Activated naive CD8-positive, alpha-beta T cell treated with anti-CD3 and anti-CD28 coated beads, Interleukin-2, amount 50 U/mL, for 24 hours (primary cell): ENCODE measurements around the gene CRMP1.

Experiments used
- ATAC-seq: fragments of 150-1000 bp; cut with Tn5 transposase; one replicate; pipeline ENCODE4 v1.10.0; 2021
- DNase-seq: peaks from one replicate; pipeline ENCODE4 v3.0.0; 2021
- H3K27ac Mint-ChIP-seq: one replicate; pipeline ENCODE4 v1.8.0; 2021; ENCODE audit warnings: mild to moderate bottlenecking, mixed read lengths
- H3K27me3 Mint-ChIP-seq: one replicate; pipeline ENCODE4 v1.8.0; 2021; ENCODE audit warnings: mixed read lengths
- H3K36me3 Mint-ChIP-seq: one replicate; pipeline ENCODE4 v1.8.0; 2021; ENCODE audit warnings: low read depth, mixed read lengths
- H3K4me1 Mint-ChIP-seq: one replicate; pipeline ENCODE4 v1.8.0; 2021; ENCODE audit warnings: mixed read lengths
- H3K4me3 Mint-ChIP-seq: one replicate; pipeline ENCODE4 v1.8.0; 2021; ENCODE audit warnings: mild to moderate bottlenecking, moderate library complexity, mixed read lengths
- H3K9me3 Mint-ChIP-seq: one replicate; pipeline ENCODE4 v1.8.0; 2021; ENCODE audit warnings: mixed read lengths

Gene CRMP1

GRCh38 chr4:5798946-5799345, 93.9 kb downstream of the CRMP1 start:
- DNase-seq (no peak), ATAC-seq (no peak)
- Mint-ChIP-seq H3K9me3 (no peaks in the 10 kb centered on the region), H3K4me3 (no peak overlapping the region), H3K27me3 (no peaks in the 10 kb centered on the region), H3K4me1 (no peaks in the 10 kb centered on the region), H3K27ac (no peak overlapping the region), H3K36me3 (no peaks in the 10 kb centered on the region)

- Mint-ChIP-seq H3K36me3 (no peaks in the 10 kb centered on the region), H3K27ac (no peak overlapping the region), H3K27me3 (no peaks in the 10 kb centered on the region), H3K9me3 (no peaks in the 10 kb centered on the region), H3K4me3 (no peak overlapping the region), H3K4me1 (no peaks in the 10 kb centered on the region)
- DNase-seq (no peak), ATAC-seq (no peak)
These were observed 94.4 kb downstream of the CRMP1 start for GRCh38 chr4:5798462-5798861.

GRCh38 chr4:5797866-5798265, 95.0 kb downstream of the CRMP1 start:
- ATAC-seq (no peak), DNase-seq (no peak)
- Mint-ChIP-seq H3K9me3 (no peaks in the 10 kb centered on the region), H3K4me1 (no peaks in the 10 kb centered on the region), H3K27me3 (no peaks in the 10 kb centered on the region), H3K27ac (no peak overlapping the region), H3K36me3 (no peaks in the 10 kb centered on the region), H3K4me3 (no peak overlapping the region)

- no peak for DNase-seq
- no peak for ATAC-seq
- Mint-ChIP-seq H3K36me3 (no peaks in the 10 kb centered on the region), H3K4me3 (no peak overlapping the region), H3K4me1 (no peaks in the 10 kb centered on the region), H3K27ac (no peak overlapping the region), H3K27me3 (no peaks in the 10 kb centered on the region), H3K9me3 (no peaks in the 10 kb centered on the region)
These were observed 95.9 kb downstream of the CRMP1 start for GRCh38 chr4:5796976-5797375.

GRCh38 chr4:5795580-5795979, 97.3 kb downstream of the CRMP1 start:
- Mint-ChIP-seq H3K9me3 (no peaks in the 10 kb centered on the region), H3K36me3 (no peaks in the 10 kb centered on the region), H3K27ac (no peak overlapping the region), H3K4me1 (no peaks in the 10 kb centered on the region), H3K4me3 (no peak overlapping the region), H3K27me3 (no peaks in the 10 kb centered on the region)
- ATAC-seq: no peak
- no peak for DNase-seq

GRCh38 chr4:5793514-5793913, 99.4 kb downstream of the CRMP1 start:
- DNase-seq (no peak), ATAC-seq (no peak)
- Mint-ChIP-seq H3K27ac (no peak overlapping the region), H3K4me3 (no peak overlapping the region), H3K4me1 (no peaks in the 10 kb centered on the region), H3K27me3 (no peaks in the 10 kb centered on the region), H3K9me3 (no peaks in the 10 kb centered on the region), H3K36me3 (no peaks in the 10 kb centered on the region)

GRCh38 chr4:5791654-5792053, 101.2 kb downstream of the CRMP1 start:
- Mint-ChIP-seq H3K4me1 (no peaks in the 10 kb centered on the region), H3K9me3 (no peaks in the 10 kb centered on the region), H3K4me3 (no peak overlapping the region), H3K27me3 (no peaks in the 10 kb centered on the region), H3K27ac (no peak overlapping the region), H3K36me3 (no peaks in the 10 kb centered on the region)
- no peak for DNase-seq
- no peak for ATAC-seq

- Mint-ChIP-seq H3K27ac (no peak overlapping the region), H3K27me3 (no peaks in the 10 kb centered on the region), H3K36me3 (no peaks in the 10 kb centered on the region), H3K4me3 (no peak overlapping the region), H3K4me1 (no peaks in the 10 kb centered on the region), H3K9me3 (no peaks in the 10 kb centered on the region)
- ATAC-seq (no peak), DNase-seq (no peak)
These were observed 102.4 kb downstream of the CRMP1 start for GRCh38 chr4:5790546-5790857.

- Mint-ChIP-seq H3K27me3 (no peaks in the 10 kb centered on the region), H3K4me3 (no peak overlapping the region), H3K4me1 (no peaks in the 10 kb centered on the region), H3K9me3 (no peaks in the 10 kb centered on the region), H3K27ac (no peak overlapping the region), H3K36me3 (no peaks in the 10 kb centered on the region)
- DNase-seq (no peak), ATAC-seq (no peak)
These were observed 103.7 kb downstream of the CRMP1 start for GRCh38 chr4:5789141-5789540.

- no peaks in the 10 kb centered on the region for H3K27me3 Mint-ChIP-seq
- DNase-seq (no peak), ATAC-seq (no peak)
- H3K27ac Mint-ChIP-seq: no peak overlapping the region
- no peaks in the 10 kb centered on the region for H3K9me3 Mint-ChIP-seq
- H3K4me3 Mint-ChIP-seq: no peak overlapping the region
- no peaks in the 10 kb centered on the region for H3K36me3 Mint-ChIP-seq
- no peaks in the 10 kb centered on the region for H3K4me1 Mint-ChIP-seq
These were observed 104.7 kb downstream of the CRMP1 start for GRCh38 chr4:5788144-5788543.

GRCh38 chr4:5787311-5787710, 105.6 kb downstream of the CRMP1 start:
- Mint-ChIP-seq H3K4me3 (no peak overlapping the region), H3K27me3 (no peaks in the 10 kb centered on the region), H3K4me1 (no peaks in the 10 kb centered on the region), H3K9me3 (no peaks in the 10 kb centered on the region), H3K27ac (no peak overlapping the region), H3K36me3 (no peaks in the 10 kb centered on the region)
- no peak for ATAC-seq
- no peak for DNase-seq

GRCh38 chr4:5785806-5786680, 106.8 kb downstream of the CRMP1 start:
- Mint-ChIP-seq H3K4me3 (no peak overlapping the region), H3K36me3 (no peaks in the 10 kb centered on the region), H3K9me3 (no peaks in the 10 kb centered on the region), H3K4me1 (no peaks in the 10 kb centered on the region), H3K27ac (no peak overlapping the region), H3K27me3 (no peaks in the 10 kb centered on the region)
- ATAC-seq (no peak), DNase-seq (no peak)

GRCh38 chr4:5784960-5785611, 107.8 kb downstream of the CRMP1 start:
- Mint-ChIP-seq H3K27ac (no peak overlapping the region), H3K9me3 (no peaks in the 10 kb centered on the region), H3K27me3 (no peaks in the 10 kb centered on the region), H3K36me3 (no peaks in the 10 kb centered on the region), H3K4me3 (no peak overlapping the region), H3K4me1 (no peaks in the 10 kb centered on the region)
- DNase-seq (no peak), ATAC-seq (no peak)

GRCh38 chr4:5784021-5784420, 108.9 kb downstream of the CRMP1 start:
- Mint-ChIP-seq H3K9me3 (no peaks in the 10 kb centered on the region), H3K4me1 (no peaks in the 10 kb centered on the region), H3K36me3 (no peaks in the 10 kb centered on the region), H3K27me3 (no peaks in the 10 kb centered on the region), H3K27ac (no peak overlapping the region), H3K4me3 (no peak overlapping the region)
- ATAC-seq (no peak), DNase-seq (no peak)

- DNase-seq: no peak
- Mint-ChIP-seq H3K9me3 (no peaks in the 10 kb centered on the region), H3K36me3 (no peaks in the 10 kb centered on the region), H3K4me1 (no peaks in the 10 kb centered on the region), H3K27me3 (no peaks in the 10 kb centered on the region), H3K27ac (no peak overlapping the region), H3K4me3 (no peak overlapping the region)
- no peak for ATAC-seq
These were observed 109.4 kb downstream of the CRMP1 start for GRCh38 chr4:5783486-5783885.
